GF-D8 (cell line): ENCODE measurements around the gene ZYX.
"Not testable (repeated sequence)": the region's sequence is repeated elsewhere in the genome, so short reads cannot be mapped to it uniquely, and the experiment has no call there.

Experiments
- DNase-seq: peaks from one replicate; lab custom pipeline; 2025; lab: John Stamatoyannopoulos, UW

Gene ZYX

DNA sequence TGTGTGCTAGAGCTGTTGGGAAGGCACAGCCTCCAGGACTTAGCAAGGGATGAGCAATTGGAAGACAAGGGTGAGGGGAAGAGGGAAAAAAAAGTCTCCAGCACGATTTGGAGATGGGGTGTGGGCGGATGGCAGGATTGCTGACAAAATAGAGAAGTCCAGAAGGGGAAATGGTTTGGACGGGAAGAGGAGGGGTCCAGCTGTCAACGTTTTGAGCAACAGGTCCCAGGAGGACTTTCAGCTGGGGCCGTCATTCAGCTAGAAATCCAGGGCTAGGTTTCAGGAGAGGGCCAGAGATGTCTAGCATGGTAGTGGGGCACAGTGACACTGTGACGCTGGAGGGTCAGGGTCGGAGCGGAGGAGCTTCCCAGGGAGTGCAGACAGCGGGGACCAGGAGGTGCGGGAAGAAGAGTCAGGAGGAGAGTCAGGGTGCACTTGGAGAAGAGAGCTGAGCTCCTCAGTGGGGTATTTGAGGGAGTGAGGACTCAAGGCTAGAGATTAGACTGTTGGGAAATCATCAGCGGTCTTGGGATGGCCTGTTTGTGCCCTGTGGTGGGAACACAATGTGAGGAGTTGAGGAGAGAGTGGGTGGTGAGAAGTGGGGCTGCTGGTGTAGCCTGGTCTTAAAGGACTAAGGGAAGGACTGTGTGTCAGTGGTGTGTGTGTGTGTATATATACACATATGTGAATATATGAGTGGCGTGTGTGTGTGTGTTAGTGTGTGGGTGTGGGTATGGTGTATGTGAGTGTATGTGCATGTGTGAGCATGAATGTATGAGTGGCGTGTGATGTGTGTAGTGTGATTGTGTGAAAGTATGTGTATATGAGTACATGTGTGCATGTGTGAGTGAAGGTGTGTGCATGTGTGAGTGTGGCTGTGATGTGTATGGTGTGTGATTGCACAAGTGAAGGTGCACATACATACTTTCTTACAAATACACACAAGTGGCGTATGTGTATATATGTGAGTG lies 3.8 kb downstream of the ZYX start:
- peak; percentile 76 for DNase-seq

GRCh38 chr7:143385891-143386781 lies 5.0 kb downstream of the ZYX start:
- peak; percentile 63 for DNase-seq

- DNase-seq, result no peak
These were observed 6.2 kb downstream of the ZYX start for GRCh38 chr7:143387156-143387975.

GRCh38 chr7:143388051-143388450 lies 6.9 kb downstream of the ZYX start:
- no peak for DNase-seq

- no peak for DNase-seq
These were observed 7.5 kb downstream of the ZYX start for GRCh38 chr7:143388491-143389101.

- DNase-seq, result no peak
These were observed 8.4 kb downstream of the ZYX start for GRCh38 chr7:143389316-143390103.

DNA sequence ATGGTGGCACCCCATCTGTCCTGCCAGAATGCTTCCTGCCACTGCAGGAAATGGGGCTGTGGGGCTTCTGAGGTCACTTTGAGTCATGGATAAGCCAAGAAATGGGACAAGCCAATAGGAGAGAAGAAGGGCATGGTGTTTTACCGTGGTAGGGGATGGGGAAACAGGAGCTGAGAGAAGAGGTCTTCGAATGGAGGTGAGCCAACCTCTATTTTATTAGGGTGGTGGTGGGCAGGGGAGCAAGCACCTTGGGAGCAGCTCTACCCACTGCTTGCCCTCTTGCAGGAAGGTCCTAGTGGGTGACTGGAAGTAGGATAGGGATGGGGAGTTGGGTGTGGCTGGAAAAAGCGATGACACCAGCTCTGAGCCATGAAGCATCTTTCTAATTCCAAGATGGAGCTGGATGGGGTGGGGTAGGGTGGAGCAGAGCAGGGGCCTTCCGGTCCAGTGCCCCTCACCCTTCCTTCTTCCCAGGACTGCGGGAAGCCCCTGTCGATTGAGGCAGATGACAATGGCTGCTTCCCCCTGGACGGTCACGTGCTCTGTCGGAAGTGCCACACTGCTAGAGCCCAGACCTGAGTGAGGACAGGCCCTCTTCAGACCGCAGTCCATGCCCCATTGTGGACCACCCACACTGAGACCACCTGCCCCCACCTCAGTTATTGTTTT lies 9.1 kb downstream of the ZYX start:
- no peak for DNase-seq

- no peak for DNase-seq
These were observed 9.7 kb downstream of the ZYX start for GRCh38 chr7:143390773-143391317.

DNA sequence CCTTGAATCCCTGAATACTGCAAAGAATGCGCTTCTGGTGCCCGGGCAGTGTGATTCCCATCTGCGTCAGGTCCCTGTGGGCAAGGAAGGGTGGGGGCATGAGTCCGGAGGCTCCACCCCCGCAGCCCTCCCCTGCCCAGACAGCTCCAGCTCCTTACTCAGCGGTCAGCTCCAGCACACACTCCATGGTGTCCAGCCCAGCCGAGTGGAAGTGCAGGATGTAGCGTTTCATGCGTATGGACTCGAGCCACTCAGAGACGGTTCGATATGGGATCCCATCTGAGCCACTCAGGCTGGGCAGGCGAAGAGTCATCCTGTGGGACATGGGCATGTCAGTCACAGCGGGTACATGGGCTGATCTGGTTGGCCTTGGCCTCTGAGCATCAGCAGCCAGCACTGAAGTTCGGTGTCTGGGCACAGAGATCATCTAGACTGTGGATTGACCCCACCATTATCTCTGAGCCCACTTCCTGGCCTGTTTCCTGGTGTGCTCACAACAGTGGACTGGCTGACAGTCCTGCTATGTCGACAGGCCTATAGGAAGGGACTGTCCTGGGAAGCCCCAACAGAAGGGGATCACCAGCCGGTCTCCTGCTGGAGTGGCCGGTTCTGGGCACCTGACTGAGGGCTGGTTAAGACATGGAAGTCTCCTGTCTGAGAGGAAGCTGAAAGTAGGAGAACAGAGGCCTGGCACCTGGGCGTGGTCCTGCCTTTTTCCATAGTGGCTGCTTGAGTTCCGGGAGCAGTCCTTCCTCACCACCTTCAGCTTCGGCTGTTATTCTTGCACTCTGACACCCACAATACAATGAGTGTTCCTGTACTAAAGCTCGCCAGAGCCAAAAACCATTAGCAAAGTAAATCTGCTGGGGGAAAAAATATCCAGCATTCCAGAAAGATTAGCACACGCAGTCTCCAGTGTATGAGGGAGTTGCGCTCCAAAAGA lies 10.6 kb downstream of the ZYX start:
- no peak for DNase-seq

DNA sequence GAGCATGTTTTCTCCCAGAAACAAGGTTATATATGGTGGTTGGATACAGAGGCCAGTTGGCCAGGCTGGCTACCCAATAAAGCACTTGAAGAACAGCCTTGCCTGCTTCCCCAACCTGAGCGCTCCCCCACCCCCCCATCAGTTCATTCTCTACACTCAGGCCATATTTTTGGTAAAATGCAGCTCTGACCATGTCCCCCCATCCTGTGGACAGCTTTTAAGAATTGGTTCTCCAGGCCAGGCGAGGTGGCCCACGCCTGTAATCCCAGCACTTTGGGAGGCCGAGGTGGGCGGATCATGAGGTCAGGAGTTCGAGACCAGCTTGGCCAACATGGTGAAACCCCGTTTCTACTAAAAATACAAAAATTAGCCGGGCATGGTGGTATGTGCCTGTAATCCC lies 11.3 kb downstream of the ZYX start:
- not testable (repeated sequence) for DNase-seq

DNA sequence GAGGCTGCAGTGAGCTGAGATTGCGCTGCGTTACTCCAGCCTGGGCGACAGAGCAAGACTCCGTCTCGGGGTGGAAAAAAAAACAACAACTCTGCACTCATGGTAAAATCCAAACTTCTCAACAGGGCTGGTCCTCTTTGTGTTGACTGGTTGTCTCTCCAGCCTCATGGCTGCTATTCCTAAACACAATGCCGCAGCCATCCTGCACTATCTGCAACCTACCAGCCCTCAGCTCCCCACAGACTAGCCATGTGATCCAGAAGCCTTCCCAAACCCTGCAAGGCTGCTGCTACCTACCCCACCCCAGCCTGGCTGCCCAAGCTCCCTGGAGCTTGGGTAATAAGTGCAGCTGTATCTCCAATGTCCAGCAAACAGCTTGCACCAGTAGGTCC lies 11.7 kb downstream of the ZYX start:
- DNase-seq, result no peak

DNA sequence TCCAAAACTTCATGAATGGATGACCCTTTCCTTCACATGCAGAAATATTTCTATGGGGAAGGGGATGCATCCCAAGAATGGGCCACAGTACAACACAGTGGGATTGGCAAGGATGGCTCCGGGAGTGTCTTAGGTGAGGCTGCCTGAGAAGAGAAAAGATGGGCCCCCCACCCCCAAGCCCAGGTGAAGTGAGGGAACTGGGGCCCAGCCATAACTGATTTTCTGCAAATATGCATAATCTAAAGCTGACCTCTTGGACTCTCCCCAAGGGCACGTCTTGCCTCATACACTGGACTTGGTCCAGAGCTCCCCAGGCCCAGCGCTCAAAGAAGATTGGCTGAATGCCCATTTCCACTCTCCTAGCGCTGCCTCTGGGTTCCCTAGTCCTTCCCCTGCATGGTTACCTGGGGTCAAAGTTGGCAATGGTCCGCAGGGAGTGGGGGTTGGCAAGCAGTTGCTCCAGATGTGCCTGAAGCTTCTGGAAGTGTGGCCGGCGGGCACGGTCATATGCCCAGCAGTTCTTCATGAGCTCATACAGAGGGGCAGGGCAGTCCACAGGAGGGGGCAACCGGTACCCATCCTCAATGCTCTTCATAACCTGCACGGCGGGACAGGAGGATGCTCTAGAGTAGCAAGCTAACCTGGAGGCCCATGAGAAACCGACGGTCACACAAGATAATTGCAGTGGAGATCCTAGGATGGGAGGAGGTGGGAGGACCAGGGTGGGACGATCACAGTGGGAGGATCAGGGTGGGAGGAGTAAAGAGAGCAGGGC lies 12.3 kb downstream of the ZYX start:
- no peak for DNase-seq

DNA sequence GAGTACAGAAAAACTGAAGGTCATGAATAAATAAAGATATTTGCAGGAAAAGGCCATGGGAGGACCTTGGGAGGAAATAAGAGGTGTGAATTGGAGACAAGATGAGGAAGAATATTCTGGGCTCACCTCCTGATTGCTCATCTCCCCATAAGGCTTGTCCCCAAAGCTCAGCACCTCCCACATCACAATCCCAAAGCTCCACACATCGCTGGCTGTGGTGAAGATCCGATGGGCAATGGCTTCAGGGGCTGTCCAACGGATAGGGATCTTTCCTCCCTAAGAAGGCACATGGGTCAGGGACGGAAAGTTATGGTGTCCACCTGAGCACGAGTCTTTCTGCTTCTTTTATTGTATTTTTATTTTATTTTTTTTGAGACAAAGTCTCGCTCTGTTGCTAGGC lies 12.9 kb downstream of the ZYX start:
- DNase-seq, result no peak

DNA sequence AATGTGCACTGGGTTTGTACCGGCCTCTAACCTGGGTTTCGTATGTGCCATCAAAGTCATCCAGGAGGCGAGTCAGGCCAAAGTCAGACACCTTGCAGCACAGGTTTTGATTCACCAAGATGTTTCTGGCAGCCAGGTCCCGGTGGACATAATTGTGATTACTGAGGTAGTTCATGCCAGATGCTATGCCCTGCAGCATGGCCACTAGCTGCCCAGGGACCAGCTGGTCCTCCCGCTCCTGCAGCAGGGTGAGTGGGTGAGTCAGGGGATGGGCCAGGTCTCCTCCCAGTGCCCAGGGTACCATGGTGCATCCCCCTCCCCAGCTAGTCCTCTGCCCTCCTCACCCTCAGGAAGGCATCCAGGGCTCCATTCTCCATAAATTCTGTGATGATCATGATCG lies 13.6 kb downstream of the ZYX start:
- DNase-seq, result no peak

GRCh38 chr7:143395187-143396149 lies 14.3 kb downstream of the ZYX start:
- DNase-seq, result peak; percentile 27

DNA sequence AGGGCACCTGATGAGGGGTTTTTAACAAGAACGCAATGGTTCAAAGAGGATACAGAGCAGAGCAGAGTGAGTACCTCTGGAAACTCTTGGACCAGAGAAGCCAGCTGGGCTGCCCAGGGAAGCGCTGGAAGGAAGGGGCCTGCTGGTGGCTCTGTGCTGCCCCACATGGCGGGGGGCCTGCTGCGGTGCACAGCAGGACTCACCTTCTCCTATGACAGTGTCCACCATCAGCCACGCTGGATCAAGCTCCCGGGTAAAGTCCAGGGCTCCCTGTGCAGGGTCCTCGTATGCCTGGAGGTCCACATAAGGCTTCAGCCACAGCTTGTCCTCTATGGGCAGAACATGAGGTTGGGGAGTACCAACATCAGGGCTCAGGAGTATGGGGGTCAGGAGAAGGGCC lies 15.0 kb downstream of the ZYX start:
- no peak for DNase-seq
